Measurements from ENCODE around the gene PI4KB.
A peak's percentile ranks its signal among the peaks of the same experiment; 100 is the strongest.

Gene PI4KB

GRCh38 chr1:151327223-151327902 lies at the start of gene PI4KB:
Gene PI4KB, minus strand, starts transcription at chr1:151327416. Its CDS starts 10,935 bp downstream, at chr1:151316481.
- no peaks in the 10 kb centered on the region for H3K9me3 ChIP-seq (ENCODE audit: insufficient read depth, low read depth, low read length)
- H3K4me1 ChIP-seq (ENCODE audit: insufficient read depth, low read length, poor library complexity, severe bottlenecking) = peaks cover 25% of the 10 kb centered on the region
- no peak for TF ChIP-seq EZH2phosphoT487 (IDR thresholded peaks at IDR 0.05; ENCODE audit: borderline replicate concordance)
- no peak for TF ChIP-seq CTCF (conservative IDR thresholded peaks at IDR 0.05; ENCODE audit: low read length)
- H4K20me1 ChIP-seq (ENCODE audit: insufficient read depth, low read length, poor library complexity, severe bottlenecking) = peaks cover 8% of the 10 kb centered on the region
- H3K79me2 ChIP-seq (ENCODE audit: insufficient read depth, low read length) = peaks cover 29% of the 10 kb centered on the region
- peak within 1 kb of the TSS; percentile 82 for H2AFZ ChIP-seq (ENCODE audit: low read length)
- no peaks in the 10 kb centered on the region for H3F3A ChIP-seq (ENCODE audit: low read depth)
- H3K36me3 ChIP-seq (ENCODE audit: insufficient read depth, low read length) = no peaks in the 10 kb centered on the region; the same call in 1 of the 2 replicates
- peak within 1 kb of the TSS; percentile 100 for H3K4me2 ChIP-seq (ENCODE audit: low read depth, low read length, poor library complexity, severe bottlenecking)
- H3K27me3 ChIP-seq (ENCODE audit: insufficient read depth, low read length, poor library complexity, severe bottlenecking) = no peaks in the 10 kb centered on the region
- peak within 1 kb of the TSS; percentile 89 for H3K4me3 ChIP-seq (ENCODE audit: low read length, poor library complexity, severe bottlenecking)
- peak within 1 kb of the TSS; percentile 93 for H3K9ac ChIP-seq (ENCODE audit: low read depth, low read length, poor library complexity, severe bottlenecking)
- no peaks in the 10 kb centered on the region for H3K9me2 ChIP-seq (replicated peaks; ENCODE audit: low read depth, low read length)

GRCh38 chr1:151373196-151373595 lies 46.0 kb upstream of the PI4KB start:
- no peaks in the 10 kb centered on the region for H3F3A ChIP-seq (ENCODE audit: low read depth)
- H3K4me3 ChIP-seq (ENCODE audit: low read length, poor library complexity, severe bottlenecking) = no peak overlapping the region
- H3K79me2 ChIP-seq (ENCODE audit: insufficient read depth, low read length) = no peaks in the 10 kb centered on the region
- H3K9ac ChIP-seq (ENCODE audit: low read depth, low read length, poor library complexity, severe bottlenecking) = no peak overlapping the region
- H3K9me3 ChIP-seq (ENCODE audit: insufficient read depth, low read depth, low read length) = no peaks in the 10 kb centered on the region
- H3K4me1 ChIP-seq (ENCODE audit: insufficient read depth, low read length, poor library complexity, severe bottlenecking) = peaks cover 19% of the 10 kb centered on the region
- no peaks in the 10 kb centered on the region for H3K9me2 ChIP-seq (replicated peaks; ENCODE audit: low read depth, low read length)
- H4K20me1 ChIP-seq (ENCODE audit: insufficient read depth, low read length, poor library complexity, severe bottlenecking) = no peaks in the 10 kb centered on the region
- H3K4me2 ChIP-seq (ENCODE audit: low read depth, low read length, poor library complexity, severe bottlenecking) = no peak overlapping the region
- no peaks in the 10 kb centered on the region for H3K27me3 ChIP-seq (ENCODE audit: insufficient read depth, low read length, poor library complexity, severe bottlenecking)
- no peaks in the 10 kb centered on the region for H3K36me3 ChIP-seq (ENCODE audit: insufficient read depth, low read length)
- H2AFZ ChIP-seq (ENCODE audit: low read length) = no peak overlapping the region
- no peak for TF ChIP-seq CTCF (conservative IDR thresholded peaks at IDR 0.05; ENCODE audit: low read length)
- no peak for TF ChIP-seq EZH2phosphoT487 (IDR thresholded peaks at IDR 0.05; ENCODE audit: borderline replicate concordance)

DNA sequence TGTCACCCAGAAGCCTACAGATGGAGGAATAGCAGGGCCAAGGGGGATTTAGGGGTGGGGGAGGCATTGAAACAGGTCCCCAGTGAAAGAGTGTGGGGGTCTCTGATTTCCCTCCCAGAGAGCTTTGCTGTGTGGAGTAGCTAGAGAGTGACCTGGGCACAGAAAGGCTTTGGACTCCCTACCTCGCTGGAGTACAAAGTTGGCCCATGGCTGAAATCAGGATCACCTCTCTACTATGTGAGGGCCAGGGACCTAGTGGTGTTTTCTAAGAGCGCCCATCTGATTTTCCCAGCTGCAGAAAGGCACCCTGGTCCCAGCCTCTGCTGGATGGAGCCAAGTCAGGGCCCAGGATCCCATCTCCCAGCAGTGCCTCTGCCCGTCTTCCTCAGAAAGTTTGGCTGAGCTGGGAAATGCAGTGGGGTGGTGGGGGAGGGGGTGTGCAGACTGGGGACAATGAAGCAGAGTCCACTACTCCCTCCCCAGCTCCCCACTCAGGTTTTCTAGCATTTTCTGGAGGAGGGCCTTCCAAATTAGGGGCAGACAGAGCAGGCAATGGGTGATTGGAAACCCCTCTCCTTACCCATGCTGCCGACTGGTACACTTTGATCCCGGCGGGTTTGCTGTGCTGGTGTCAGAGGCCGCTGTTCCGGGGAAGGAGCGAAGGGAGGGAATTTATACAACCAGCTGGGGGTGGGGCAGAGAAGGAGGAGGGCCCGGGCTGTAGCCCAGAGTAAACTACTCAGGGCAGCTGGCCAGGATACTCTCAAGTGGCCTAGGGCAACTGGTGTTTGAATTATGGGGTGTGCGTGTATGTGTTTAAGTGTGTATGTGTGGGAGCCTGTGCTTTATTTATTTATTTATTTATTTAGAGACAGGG lies 45.1 kb upstream of the PI4KB start, which contains the start of gene SELENBP1:
Gene SELENBP1, minus strand, starts transcription at position 648 of the 877 bp plus-strand sequence. Its CDS starts 64 bp downstream, at position 584.
- no peaks in the 10 kb centered on the region for H3K79me2 ChIP-seq (ENCODE audit: insufficient read depth, low read length)
- TF ChIP-seq EZH2phosphoT487 (IDR thresholded peaks at IDR 0.05; ENCODE audit: borderline replicate concordance) = no peak
- no peak for TF ChIP-seq CTCF (conservative IDR thresholded peaks at IDR 0.05; ENCODE audit: low read length)
- no peaks in the 10 kb centered on the region for H3K36me3 ChIP-seq (ENCODE audit: insufficient read depth, low read length)
- H3K4me1 ChIP-seq (ENCODE audit: insufficient read depth, low read length, poor library complexity, severe bottlenecking) = peaks cover 19% of the 10 kb centered on the region
- no peaks in the 10 kb centered on the region for H3K9me3 ChIP-seq (ENCODE audit: insufficient read depth, low read depth, low read length)
- no peak within 1 kb of the TSS for H3K4me2 ChIP-seq (ENCODE audit: low read depth, low read length, poor library complexity, severe bottlenecking)
- no peak within 1 kb of the TSS for H3K4me3 ChIP-seq (ENCODE audit: low read length, poor library complexity, severe bottlenecking)
- no peaks in the 10 kb centered on the region for H4K20me1 ChIP-seq (ENCODE audit: insufficient read depth, low read length, poor library complexity, severe bottlenecking)
- H3K9me2 ChIP-seq (replicated peaks; ENCODE audit: low read depth, low read length) = no peaks in the 10 kb centered on the region
- no peak within 1 kb of the TSS for H3K9ac ChIP-seq (ENCODE audit: low read depth, low read length, poor library complexity, severe bottlenecking)
- H3K27me3 ChIP-seq (ENCODE audit: insufficient read depth, low read length, poor library complexity, severe bottlenecking) = no peaks in the 10 kb centered on the region
- H3F3A ChIP-seq (ENCODE audit: low read depth) = no peaks in the 10 kb centered on the region
- peak within 1 kb of the TSS; percentile 73; the same call in 1 of the 2 replicates for H2AFZ ChIP-seq (ENCODE audit: low read length)

Measured in Loucy (cell line).